Vagina (tissue), 2 donors: ENCODE results near the gene POU2F3. TPM values are rescaled to one million over a fixed set of nuclear protein-coding genes. Genes with fewer than 3 reads are reported as not detected.

Source experiments
- DNase-seq, 2 donors: peaks; one replicate each; pipeline ENCODE4 v3.0.0-alpha.2; 2017; ENCODE audit errors: extremely low spot score in 2 of 2
- H3K27ac ChIP-seq: fragments of 200-600 bp; sonication (generic); one replicate; pipeline ENCODE4 v1.5.1; 2019
- H3K27me3 ChIP-seq: fragments of 200-600 bp; sonication (generic); one replicate; pipeline ENCODE4 v1.5.1; 2019
- H3K36me3 ChIP-seq, 2 donors: fragments of 200-600 bp; sonication (generic); one replicate each; pipeline ENCODE4 v1.5.1; 2017 to 2019
- H3K4me1 ChIP-seq: fragments of 200-600 bp; sonication (generic); one replicate; pipeline ENCODE4 v1.5.1; 2019
- H3K4me3 ChIP-seq, 2 donors: fragments of 200-600 bp; sonication (generic); 1 replicate in 1 of 2; 2 replicates in 1 of 2; pipeline ENCODE4 v1.5.1; 2016 to 2019
- H3K9me3 ChIP-seq: fragments of 200-600 bp; sonication (generic); one replicate; pipeline ENCODE4 v1.5.1; 2019
- CTCF ChIP-seq, 3 experiments: fragments of 450-650 bp in 2 of 3; fragments of 200-600 bp in 1 of 3; sonication (generic) in 1 of 3; IDR thresholded peaks; one replicate each; pipeline ENCODE4 v1.5.1; 2017 to 2019; ENCODE audit warnings: antibody characterized with exemption in 3 of 3, mild to moderate bottlenecking in 2 of 3, moderate library complexity in 2 of 3
- POLR2A ChIP-seq, 2 donors: fragments of 450-650 bp; IDR thresholded peaks; one replicate each; pipeline ENCODE4 v1.6.1; 2017; ENCODE audit warnings: antibody characterized with exemption in 2 of 2, mild to moderate bottlenecking in 2 of 2, moderate library complexity in 2 of 2
- POLR2AphosphoS5 ChIP-seq, 2 donors: sonication (generic); formaldehyde crosslinking; IDR thresholded peaks; one replicate each; pipeline ENCODE4 v1.9.0; 2017; ENCODE audit warnings: antibody characterized with exemption in 2 of 2, mild to moderate bottlenecking in 2 of 2, low read depth in 1 of 2; ENCODE audit not compliant: insufficient read depth in 1 of 2
- intact Hi-C: fragments of 100-400 bp; cut with DNase I; formaldehyde crosslinking; loops from one replicate; pipeline ENCODE4 v1.15.1; 2023
- total RNA-seq: library from RNA; depleted of rRNA; stranded (reverse); fragments of >200 nt; gene quantifications from one replicate; pipeline ENCODE4 v1.2.3, GENCODE V29; 2016

The POU2F3 gene
- total RNA-seq, 1 donor from 2014 or later: 2.7 TPM

- Histone ChIP-seq H3K9me3 (no peaks in the 10 kb centered on the region), H3K36me3 (no peaks in the 10 kb centered on the region), H3K4me1 (peaks cover 6% of the 10 kb centered on the region), H3K27ac (no peak overlapping the region), H3K27me3 (no peaks in the 10 kb centered on the region), H3K4me3 (no peak overlapping the region)
- TF ChIP-seq CTCF (IDR thresholded peaks at IDR 0.05): no peak
- TF ChIP-seq POLR2AphosphoS5 (IDR thresholded peaks at IDR 0.05; ENCODE audit: insufficient read depth in 1 of 2, low read depth in 1 of 2): no peak
- TF ChIP-seq POLR2A (IDR thresholded peaks at IDR 0.05): no peak
- intact Hi-C loops: no loop called here
- DNase-seq: no peak
Measured at GRCh38 chr11:120307476-120307875, 67.5 kb downstream of the POU2F3 start.

- Histone ChIP-seq H3K27me3 (no peaks in the 10 kb centered on the region), H3K27ac (no peak overlapping the region), H3K36me3 (no peaks in the 10 kb centered on the region), H3K9me3 (no peaks in the 10 kb centered on the region), H3K4me3 (no peak overlapping the region), H3K4me1 (peaks cover 6% of the 10 kb centered on the region)
- DNase-seq: no peak
- no peak for TF ChIP-seq POLR2A (IDR thresholded peaks at IDR 0.05)
- TF ChIP-seq POLR2AphosphoS5 (IDR thresholded peaks at IDR 0.05; ENCODE audit: insufficient read depth in 1 of 2, low read depth in 1 of 2): no peak
- no peak for TF ChIP-seq CTCF (IDR thresholded peaks at IDR 0.05)
- intact Hi-C loops: no loop called here
Measured at GRCh38 chr11:120308081-120308480, 68.1 kb downstream of the POU2F3 start.

- Histone ChIP-seq H3K36me3 (no peaks in the 10 kb centered on the region), H3K4me1 (peaks cover 7% of the 10 kb centered on the region), H3K27me3 (no peaks in the 10 kb centered on the region), H3K4me3 (no peak overlapping the region), H3K9me3 (no peaks in the 10 kb centered on the region), H3K27ac (no peak overlapping the region)
- intact Hi-C loops: no loop called here
- TF ChIP-seq POLR2AphosphoS5 (IDR thresholded peaks at IDR 0.05; ENCODE audit: insufficient read depth in 1 of 2, low read depth in 1 of 2) (no peak), POLR2A (IDR thresholded peaks at IDR 0.05) (no peak), CTCF (IDR thresholded peaks at IDR 0.05) (no peak)
- DNase-seq: no peak
Measured at GRCh38 chr11:120310870-120311269, 70.9 kb downstream of the POU2F3 start.

- DNase-seq: no peak
- Histone ChIP-seq H3K4me3 (no peak overlapping the region), H3K9me3 (no peaks in the 10 kb centered on the region), H3K4me1 (peaks cover 22% of the 10 kb centered on the region), H3K36me3 (no peaks in the 10 kb centered on the region), H3K27ac (no peak overlapping the region), H3K27me3 (no peaks in the 10 kb centered on the region)
- no peak for TF ChIP-seq POLR2A (IDR thresholded peaks at IDR 0.05)
- TF ChIP-seq POLR2AphosphoS5 (IDR thresholded peaks at IDR 0.05; ENCODE audit: insufficient read depth in 1 of 2, low read depth in 1 of 2): no peak
- no peak for TF ChIP-seq CTCF (IDR thresholded peaks at IDR 0.05)
- intact Hi-C loops: no loop called here
Measured at GRCh38 chr11:120314861-120315260, 74.9 kb downstream of the POU2F3 start.

- DNase-seq: no peak
- Histone ChIP-seq H3K27me3 (no peaks in the 10 kb centered on the region), H3K4me1 (peaks cover 22% of the 10 kb centered on the region), H3K27ac (peak overlapping the region; percentile 83), H3K9me3 (no peaks in the 10 kb centered on the region), H3K36me3 (no peaks in the 10 kb centered on the region), H3K4me3 (peak overlapping the region; percentile 25 to 31)
- peak; percentile 31 to 92 for TF ChIP-seq POLR2AphosphoS5 (IDR thresholded peaks at IDR 0.05; ENCODE audit: insufficient read depth in 1 of 2, low read depth in 1 of 2)
- no peak for TF ChIP-seq POLR2A (IDR thresholded peaks at IDR 0.05)
- intact Hi-C loops: no loop called here
Measured at GRCh38 chr11:120316880-120317688, 77.1 kb downstream of the POU2F3 start.
